ENCODE measurements around the gene TSNAXIP1.

TSNAXIP1 gene

DNA sequence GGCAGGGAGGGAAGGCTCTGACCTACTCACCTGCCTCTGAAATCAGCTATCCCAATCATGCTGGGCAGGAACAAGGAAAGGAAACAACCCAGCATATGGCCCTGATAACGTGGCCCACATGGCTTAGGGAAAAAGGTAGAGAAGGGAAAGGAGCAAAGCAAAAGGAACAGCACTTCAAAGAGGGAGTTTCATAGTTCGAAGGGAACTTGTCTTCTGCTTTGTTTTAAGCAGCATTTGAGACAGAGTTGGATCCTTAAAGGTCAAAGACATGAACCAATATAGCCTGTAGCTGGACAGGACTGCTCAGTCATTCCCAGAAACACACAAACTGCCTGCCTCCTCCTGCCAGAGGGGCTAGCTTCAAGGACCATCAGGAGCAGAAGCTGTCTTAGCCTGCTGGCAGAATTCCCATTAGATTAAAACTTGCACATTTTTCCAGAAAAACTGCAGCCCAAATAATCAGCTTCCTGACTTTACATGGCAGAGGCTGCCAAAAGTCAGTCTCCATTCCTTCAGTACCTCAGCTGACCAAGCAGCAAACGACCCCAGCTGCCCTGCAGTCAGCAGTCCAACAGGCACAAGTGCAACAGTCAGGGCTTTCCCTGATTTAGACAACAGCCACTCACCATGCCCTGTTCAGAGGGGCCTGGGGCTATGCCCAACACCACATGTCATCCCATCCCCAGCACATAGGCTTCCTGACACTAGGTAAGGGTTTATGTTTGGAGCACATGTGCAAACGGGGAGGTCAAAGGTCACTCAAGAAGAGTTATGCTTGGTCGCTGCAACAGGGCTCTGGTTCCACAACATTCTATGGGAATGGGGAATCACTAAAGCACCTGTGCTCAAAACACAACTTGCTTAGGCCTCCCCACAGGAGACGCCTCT, 32.9 kb upstream of the TSNAXIP1 start:
- TF ChIP-seq JUND (IDR thresholded peaks at IDR 0.05; ENCODE audit: low read depth): no peak
- no peak for DNase-seq (ENCODE audit: low read depth in 1 of 2, low spot score in 1 of 2)
- in situ Hi-C loops (cut with HindIII; ENCODE audit: low pct_unique_long_range_greater_than_20kb, low sequenced_read_pairs): no loop called here

DNA sequence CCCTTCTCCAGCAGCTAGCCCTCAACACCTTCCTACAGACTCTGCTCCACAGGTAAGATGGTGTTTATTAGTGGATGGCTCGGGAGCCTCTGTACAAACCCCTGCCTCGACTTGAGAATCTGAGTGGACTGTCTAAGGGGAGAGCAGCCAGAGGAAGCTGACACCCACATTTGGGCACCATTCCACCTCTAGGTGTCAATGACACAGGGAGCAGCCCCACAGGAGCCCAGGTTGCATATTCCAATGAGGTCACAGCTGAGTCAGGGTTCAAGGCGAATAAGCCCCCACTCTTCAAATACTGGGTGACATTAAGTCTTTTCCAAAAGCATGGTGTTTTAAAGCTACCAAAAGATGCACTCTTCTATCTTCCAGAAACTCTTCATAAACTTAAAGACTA, 32.2 kb upstream of the TSNAXIP1 start:
- no peak for TF ChIP-seq JUND (IDR thresholded peaks at IDR 0.05; ENCODE audit: low read depth)
- DNase-seq (ENCODE audit: low read depth in 1 of 2, low spot score in 1 of 2): no peak
- in situ Hi-C loops (cut with HindIII; ENCODE audit: low pct_unique_long_range_greater_than_20kb, low sequenced_read_pairs): no loop called here

DNA sequence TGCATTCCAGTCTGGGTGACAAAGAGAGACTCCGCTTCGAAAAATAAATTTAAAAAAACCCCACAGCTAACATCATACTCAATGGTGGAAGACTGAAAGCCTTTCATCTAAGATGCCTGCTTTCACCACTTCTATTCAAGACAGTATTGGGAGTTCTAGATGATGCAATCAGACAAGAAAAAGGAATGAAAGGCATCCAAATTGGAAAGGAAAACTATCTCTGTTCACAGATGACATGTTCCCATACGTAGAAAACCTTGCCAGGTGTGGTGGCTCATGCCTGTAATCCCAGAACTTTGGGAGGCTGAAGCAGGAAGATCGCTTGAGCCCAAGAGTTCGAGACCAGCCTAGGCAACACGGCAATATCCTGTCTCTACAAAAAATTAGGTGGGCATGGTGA, 31.4 kb upstream of the TSNAXIP1 start:
- no peak for DNase-seq (ENCODE audit: low read depth in 1 of 2, low spot score in 1 of 2)
- TF ChIP-seq JUND (IDR thresholded peaks at IDR 0.05; ENCODE audit: low read depth): no peak
- in situ Hi-C loops (cut with HindIII; ENCODE audit: low pct_unique_long_range_greater_than_20kb, low sequenced_read_pairs): no loop called here

DNA sequence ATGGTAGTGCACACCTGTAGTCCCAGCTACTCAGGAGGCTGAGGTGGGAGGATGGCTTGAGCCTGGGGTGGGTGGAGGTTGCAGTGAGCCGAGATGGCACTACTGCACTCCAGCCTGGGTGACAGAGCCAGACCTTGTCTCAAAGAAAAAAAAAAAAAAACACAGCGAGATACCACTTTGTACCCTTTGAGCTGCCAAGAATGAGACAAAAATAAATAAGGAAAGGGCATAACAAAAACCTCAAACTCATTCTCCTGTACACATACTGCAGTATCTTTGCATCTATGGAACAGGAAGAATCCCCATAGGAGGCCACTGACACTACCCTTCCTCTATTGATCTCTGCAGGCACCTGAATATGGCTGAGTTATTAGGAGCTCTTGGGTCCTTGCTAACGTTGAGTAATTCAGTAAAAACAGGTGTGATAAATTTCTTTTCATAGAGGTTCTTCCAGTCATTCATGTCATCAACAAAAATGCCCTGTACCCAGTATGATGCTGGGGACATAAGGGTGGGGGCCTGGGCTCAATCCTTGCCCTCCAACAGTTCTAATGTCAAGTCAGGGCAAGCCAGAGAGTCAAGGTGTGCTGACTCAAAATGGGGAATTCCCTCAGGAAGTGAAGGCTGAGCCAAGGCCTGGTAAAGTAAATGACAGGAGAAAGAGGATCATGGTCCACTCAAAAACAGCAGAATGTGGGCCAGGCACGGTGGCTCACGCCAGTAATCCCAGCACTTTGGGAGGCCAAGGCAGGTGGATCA, 27.3 kb upstream of the TSNAXIP1 start:
- no peak for DNase-seq (ENCODE audit: low read depth in 1 of 2, low spot score in 1 of 2)
- no peak for TF ChIP-seq JUND (IDR thresholded peaks at IDR 0.05; ENCODE audit: low read depth)
- in situ Hi-C loops (cut with HindIII; ENCODE audit: low pct_unique_long_range_greater_than_20kb, low sequenced_read_pairs): no loop called here

DNA sequence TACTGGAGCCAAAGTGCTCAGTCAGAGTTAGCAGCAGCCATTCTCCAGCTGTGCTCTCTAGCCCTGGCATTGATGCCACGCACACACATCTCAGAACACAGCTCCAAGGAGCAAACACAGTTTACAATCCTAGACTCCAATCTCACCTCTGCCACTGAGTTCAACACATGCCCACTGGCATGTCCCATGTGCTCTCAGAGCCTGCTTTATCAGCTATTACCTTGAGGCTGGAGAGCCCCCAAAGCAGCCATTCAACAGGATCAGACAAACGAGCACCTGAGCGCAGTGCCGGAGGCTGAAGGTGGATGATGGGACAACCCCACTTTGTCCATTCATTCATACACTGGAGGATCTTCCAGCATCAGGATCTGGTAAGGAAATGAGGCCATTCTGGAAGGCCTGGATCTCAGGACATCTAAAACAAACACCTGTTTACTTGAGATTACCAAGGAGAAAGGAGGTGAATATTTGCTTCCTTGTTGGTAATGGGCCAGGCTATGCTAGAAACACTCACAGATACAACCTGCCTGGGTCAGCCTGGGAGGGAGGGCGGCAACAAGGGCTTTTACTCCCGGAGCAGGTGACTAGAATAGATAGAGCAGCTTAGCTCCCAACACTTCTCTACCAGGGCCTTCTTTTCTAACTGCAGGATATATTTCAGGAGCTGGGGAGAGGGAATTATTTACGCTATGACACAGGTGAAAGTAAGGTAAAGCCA, 25.7 kb upstream of the TSNAXIP1 start:
- peak in 1 of 2 experiments; percentile 34 for DNase-seq (ENCODE audit: low read depth in 1 of 2, low spot score in 1 of 2)
- TF ChIP-seq JUND (IDR thresholded peaks at IDR 0.05; ENCODE audit: low read depth): no peak
- in situ Hi-C loops (cut with HindIII; ENCODE audit: low pct_unique_long_range_greater_than_20kb, low sequenced_read_pairs): no loop called here

DNA sequence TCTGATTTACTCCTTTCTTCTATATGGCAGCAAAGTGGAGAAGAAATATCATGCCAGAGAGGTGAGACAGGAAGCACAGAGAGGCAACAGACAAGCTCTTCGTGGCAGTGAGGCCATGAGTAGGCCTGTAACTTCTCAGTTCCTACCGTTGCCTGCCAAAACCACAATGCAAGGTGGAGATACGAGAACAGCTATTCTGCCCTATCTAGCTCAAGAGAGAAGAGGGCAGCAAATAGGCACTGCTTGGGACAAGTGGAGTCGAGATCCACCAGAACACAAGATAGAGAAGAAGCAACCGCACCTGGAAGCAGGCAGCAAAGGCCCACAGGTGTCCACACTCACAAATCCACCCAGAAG, 25.1 kb upstream of the TSNAXIP1 start:
- TF ChIP-seq JUND (IDR thresholded peaks at IDR 0.05; ENCODE audit: low read depth): no peak
- in situ Hi-C loops (cut with HindIII; ENCODE audit: low pct_unique_long_range_greater_than_20kb, low sequenced_read_pairs): no loop called here
- no peak for DNase-seq (ENCODE audit: low read depth in 1 of 2, low spot score in 1 of 2)

DNA sequence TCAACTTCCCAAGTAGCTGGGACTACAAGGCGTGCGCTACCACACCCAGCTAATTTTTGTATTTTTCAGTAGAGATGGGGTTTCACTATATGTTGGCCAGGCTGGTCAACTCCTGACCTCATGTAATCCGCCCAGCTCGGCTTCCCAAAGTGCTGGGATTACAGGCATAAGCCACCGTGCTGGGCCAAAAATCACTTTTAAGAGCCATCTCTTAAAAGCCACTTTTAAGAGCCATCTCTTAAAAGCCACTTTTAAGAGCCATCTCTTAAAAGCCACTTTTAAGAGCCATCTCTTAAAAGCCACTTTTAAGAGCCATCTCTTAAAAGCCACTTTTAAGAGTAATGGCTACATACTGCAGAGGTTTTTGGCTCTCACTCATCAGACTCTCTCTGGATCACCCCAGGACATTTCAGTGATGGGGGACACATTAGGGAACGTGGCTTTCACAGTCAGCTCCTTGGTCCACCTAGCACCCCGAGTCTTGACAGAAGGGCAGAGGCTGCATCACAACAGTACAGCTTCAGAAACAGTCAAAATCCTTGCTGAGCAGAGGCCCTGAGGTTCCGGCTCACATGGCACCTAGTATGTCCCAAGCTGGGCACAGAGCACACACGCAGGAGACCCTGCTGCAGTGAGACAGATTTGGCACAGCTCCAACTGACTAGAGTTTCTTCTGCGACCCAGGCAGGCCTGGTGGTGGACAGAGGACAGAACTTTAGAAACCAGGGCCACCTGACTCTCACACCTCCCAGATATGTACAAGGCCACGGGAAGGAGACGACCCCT, 23.9 kb upstream of the TSNAXIP1 start:
- no peak for DNase-seq (ENCODE audit: low read depth in 1 of 2, low spot score in 1 of 2)
- in situ Hi-C loops (cut with HindIII; ENCODE audit: low pct_unique_long_range_greater_than_20kb, low sequenced_read_pairs): no loop called here
- TF ChIP-seq JUND (IDR thresholded peaks at IDR 0.05; ENCODE audit: low read depth): no peak

DNA sequence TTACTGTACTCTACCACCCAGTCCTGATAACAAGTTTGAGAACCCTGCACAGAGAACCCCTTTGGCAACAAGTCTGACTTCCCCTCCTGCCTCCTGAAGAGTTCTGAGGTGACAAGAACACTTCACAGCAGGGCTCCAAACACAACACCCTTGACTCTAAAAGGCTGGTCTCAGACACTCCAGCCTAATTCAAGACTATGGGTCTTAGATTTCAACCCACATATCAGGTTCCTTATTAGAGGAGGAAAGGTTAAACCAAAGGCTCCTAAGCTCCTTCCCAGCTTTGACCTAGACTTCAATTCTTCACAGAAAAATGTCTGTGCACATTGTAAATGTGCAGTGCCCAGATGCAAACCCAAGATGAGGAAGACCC, 23.4 kb upstream of the TSNAXIP1 start:
- no peak for TF ChIP-seq JUND (IDR thresholded peaks at IDR 0.05; ENCODE audit: low read depth)
- in situ Hi-C loops (cut with HindIII; ENCODE audit: low pct_unique_long_range_greater_than_20kb, low sequenced_read_pairs): no loop called here
- no peak for DNase-seq (ENCODE audit: low read depth in 1 of 2, low spot score in 1 of 2)

- no peak for DNase-seq (ENCODE audit: low read depth in 1 of 2, low spot score in 1 of 2)
- TF ChIP-seq JUND (IDR thresholded peaks at IDR 0.05; ENCODE audit: low read depth): no peak
- in situ Hi-C loops (cut with HindIII; ENCODE audit: low pct_unique_long_range_greater_than_20kb, low sequenced_read_pairs): no loop called here
These were observed 20.2 kb upstream of the TSNAXIP1 start for GRCh38 chr16:67786491-67786890.

DNA sequence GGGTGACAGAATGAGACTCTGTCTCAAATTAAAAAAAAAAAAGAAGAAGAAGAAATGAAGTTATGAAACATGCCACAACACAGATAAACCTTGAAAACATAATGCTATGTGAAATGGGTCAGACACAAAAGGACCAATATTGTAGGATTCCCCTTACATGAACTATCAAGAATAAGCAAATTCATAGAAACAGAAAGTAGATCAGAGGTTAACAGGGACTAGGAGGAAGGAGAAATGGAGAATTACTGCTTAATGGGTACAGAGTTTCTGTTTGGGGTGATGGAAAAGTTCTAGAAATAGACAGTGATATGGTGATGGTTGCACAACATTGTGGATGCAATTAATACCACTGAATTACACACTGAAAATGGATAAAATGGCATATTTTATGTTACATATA, 16.6 kb upstream of the TSNAXIP1 start:
- TF ChIP-seq JUND (IDR thresholded peaks at IDR 0.05; ENCODE audit: low read depth): no peak
- in situ Hi-C loops (cut with HindIII; ENCODE audit: low pct_unique_long_range_greater_than_20kb, low sequenced_read_pairs): no loop called here
- no peak for DNase-seq (ENCODE audit: low read depth in 1 of 2, low spot score in 1 of 2)

- no peak for DNase-seq (ENCODE audit: low read depth in 1 of 2, low spot score in 1 of 2)
- in situ Hi-C loops (cut with HindIII; ENCODE audit: low pct_unique_long_range_greater_than_20kb, low sequenced_read_pairs): no loop called here
- no peak for TF ChIP-seq JUND (IDR thresholded peaks at IDR 0.05; ENCODE audit: low read depth)
These were observed 10.5 kb upstream of the TSNAXIP1 start for GRCh38 chr16:67796099-67796718.

Data from T47D (cell line).